DMS 273 treated with DMSO at 0.1 percent for 48 hours (cell line): Measurements from ENCODE around the gene PNPLA8.
"Not testable (repeated sequence)": the region's sequence is repeated elsewhere in the genome, so short reads cannot be mapped to it uniquely, and the experiment has no call there.

Source experiments
- DNase-seq: peaks from one replicate; lab custom pipeline; 2025; lab: John Stamatoyannopoulos, UW

Gene PNPLA8

DNA sequence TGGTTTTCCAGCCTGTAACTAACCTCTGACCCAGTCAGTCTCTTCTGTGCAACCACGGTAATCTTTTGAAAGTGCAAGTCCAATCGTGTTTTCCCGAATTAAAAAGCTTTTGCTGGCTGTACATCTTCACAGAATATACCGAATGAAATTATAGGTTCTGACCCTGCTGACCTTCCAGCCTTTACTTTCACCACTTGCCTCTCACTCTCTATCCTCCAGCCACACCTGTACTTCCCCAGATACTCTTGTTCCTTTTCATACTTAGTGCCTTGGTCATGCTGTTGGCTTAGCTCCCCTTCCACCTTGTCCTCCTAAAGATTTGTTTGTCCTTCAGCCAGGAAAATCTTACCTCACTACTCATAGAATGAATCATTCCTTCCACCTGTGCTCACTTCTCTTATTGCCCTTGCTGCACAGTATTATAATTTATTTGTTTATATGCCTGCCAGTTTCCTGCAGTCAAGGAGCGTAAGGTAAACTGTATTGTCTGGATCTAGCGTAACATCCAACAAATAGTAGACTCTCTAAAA is 2.3 kb upstream of the PNPLA8 start:
- no peak for DNase-seq

DNA sequence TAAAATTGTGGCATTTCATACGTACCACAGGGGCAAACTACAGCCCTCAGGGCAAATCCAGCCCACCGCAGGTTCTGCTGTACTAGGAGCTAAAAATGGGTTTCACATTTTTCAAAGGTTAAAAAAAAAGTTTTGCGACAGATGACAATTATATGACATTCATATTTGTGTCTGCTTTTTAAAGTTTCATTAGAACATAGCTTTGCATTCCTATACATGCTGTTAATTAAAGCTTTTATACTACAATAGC is 758 bp upstream of the PNPLA8 start:
- no peak for DNase-seq

DNA sequence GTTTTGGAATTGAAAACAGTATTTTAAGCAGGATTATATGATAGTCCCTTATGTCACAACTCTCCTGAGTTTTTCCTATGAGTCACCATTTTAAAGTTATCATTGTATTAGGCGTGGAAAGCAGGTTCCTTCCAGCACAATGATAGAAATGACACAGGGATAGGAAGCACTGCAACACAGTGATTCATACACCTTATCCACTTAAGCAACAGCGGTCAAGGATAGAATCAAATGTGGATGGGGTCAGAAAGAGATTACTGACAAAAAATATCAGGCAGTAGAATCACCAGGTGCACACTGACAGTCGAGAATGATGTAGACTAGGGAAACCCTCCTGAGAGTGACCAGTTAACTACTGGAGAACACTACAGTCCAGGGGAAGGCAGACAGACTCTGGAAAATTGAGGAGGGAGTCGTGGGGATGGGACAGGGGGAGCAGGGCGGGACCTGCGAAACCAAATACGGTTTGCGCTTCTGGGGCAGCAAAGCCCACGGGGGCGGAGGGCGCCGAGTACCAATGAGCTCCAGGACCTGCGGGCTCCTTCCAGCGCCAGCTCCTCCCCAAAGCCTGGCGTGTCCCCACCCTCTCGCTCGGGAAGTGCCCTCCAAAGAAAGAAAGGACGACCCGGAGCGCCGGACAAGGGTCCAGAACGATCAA is 479 bp downstream of the PNPLA8 start:
- peak; percentile 95 for DNase-seq

DNA sequence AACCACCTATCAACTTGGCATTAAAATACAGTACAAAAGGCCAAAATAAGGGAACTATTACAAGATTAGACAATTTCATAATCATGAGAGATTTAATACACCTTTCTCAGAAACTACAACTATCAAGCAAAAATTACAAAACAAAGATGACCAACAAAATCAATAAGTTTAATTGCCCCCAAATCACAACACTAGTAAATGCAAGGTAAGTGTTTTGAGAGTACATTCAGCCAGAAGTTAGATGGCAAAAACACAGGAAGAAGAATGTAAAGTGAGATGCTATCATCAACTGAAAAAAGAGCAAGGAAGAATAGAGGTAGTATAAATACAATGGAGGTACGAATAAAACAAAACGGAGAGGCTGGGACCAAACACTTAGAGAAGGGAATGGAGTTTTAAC is 3.2 kb downstream of the PNPLA8 start:
- DNase-seq, result no peak

DNA sequence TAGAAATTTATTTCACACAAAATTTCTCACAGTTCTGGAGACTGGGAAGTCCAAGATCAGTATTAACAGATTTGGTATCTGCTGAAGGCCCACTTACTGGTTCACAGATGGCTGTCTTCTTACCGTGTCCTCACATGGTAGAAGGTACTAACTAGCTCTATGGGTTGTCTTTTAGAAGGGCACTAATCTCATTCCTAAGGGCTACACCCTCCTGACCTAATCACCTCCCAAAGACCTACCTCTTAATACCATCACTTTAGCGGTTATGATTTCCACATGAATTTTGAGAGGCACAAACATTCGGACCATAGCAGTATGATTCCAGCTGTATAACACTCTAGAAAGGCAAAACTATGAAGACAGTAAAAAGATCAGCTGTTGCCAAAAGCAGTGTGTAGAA is 8.0 kb downstream of the PNPLA8 start:
- no peak for DNase-seq

DNA sequence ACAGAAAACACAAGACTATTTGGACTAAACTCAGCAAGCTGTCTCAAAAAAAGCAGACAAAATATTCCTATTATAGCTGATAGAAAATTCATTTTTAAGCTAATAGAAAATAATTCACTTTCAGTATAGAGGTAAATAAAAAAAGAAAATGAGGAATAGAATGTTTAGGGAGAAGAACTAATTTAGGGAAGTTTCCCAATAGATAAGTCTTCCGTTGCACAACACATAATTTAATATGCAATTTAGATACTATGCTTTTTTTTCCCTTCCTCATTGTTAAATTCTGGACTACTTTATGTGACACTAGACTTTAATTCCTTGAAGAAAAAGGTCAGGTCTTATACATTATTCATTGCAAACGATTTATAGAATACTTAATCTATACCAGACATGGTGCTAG is 10.3 kb downstream of the PNPLA8 start:
- no peak for DNase-seq

DNA sequence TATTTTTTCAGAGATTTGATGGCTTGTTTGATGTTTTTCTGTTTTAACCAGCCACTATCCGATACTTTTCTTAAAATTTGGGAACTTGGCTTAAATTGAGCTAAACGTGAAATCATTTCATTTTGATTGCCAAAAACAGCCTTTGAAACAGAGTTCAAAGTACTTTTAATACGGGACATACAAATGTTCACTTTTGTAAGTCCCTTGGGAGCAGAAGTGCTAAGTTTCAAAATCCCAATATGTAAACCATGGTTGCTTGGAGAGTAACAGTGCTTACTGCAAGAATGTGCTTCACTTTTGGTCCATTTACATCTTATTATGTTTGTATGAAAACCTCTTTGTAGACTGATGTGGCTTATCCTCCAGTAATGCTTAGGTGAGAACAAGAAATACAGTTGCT is 10.9 kb downstream of the PNPLA8 start:
- DNase-seq, result no peak

DNA sequence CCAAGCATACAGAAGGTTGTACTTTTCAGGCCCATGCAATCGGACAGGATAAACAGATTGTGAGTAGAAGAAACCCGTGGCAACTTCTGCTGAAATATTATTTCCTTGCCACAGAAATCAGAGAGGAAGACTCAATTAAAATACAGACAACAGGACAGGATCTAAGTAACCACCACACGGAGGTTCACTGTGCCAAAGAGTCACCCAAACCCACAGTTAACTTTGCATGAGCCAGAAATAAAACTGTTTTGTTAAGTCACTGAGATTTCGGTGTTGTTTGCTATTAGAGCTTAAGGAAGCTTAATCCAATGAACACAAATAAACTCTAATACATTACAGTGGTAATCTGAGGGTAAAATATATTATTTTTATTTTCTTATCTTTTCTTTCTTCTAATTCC is 14.0 kb downstream of the PNPLA8 start:
- no peak for DNase-seq

DNA sequence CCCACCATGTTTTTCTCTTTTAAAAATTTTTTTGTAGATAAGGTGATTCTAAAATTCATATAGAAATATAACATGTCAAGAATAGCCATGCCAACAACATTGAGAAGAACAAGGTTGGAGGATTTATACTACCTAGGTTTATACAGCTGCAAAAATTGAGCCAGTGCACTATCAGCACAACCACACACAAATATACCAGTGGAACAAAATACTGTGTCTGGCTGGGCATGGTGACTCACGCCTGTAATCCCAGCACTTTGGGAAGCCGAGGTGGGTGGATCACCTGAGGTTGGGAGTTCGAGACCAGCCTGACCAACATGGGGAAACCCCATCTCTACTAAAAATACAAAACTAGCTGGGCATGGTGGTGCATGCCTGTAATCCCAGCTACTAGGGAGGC is 21.4 kb downstream of the PNPLA8 start:
- DNase-seq, result not testable (repeated sequence)

DNA sequence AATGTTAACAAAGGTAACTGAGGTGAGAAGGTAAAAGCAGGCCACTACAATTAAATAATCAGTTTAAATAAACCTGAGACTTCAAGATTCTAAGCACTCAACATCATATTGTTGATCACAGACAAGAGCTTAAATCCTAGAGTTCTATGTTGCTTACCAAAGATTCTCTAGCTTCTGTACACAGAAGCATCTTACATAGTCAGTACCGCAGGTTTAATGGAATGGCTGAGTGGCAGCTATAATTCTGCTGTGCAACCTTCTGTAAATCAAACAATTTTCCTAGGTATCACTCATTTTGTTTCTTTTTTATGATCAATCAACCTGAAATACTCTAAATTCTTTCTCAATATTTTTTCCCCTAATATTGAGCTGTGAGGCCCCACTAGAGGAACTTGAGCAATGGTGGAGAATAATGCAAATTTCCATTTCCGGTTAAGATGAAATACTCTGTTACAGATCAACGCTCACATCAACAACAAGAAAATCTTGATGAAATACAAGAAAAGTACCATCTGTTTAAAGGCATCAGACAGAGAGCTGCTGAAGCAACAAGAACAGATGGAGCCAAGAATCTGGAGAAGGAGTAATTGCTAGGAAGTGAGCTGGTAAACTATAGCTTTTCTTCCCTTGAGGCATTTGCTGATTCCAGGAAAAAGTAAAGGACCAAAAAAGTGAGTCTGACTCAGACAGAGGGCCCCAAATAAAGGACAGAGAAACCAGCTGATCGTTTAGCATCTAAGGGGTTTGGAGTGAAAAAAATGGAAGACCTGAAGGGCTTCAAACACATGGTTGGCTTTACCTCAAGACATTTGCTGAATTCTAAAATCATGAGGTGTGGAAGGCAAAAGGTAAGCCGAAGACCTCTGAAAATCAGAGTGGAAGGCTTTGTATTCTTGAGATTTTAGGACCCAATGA is 22.6 kb downstream of the PNPLA8 start:
- DNase-seq, result peak; percentile 96

DNA sequence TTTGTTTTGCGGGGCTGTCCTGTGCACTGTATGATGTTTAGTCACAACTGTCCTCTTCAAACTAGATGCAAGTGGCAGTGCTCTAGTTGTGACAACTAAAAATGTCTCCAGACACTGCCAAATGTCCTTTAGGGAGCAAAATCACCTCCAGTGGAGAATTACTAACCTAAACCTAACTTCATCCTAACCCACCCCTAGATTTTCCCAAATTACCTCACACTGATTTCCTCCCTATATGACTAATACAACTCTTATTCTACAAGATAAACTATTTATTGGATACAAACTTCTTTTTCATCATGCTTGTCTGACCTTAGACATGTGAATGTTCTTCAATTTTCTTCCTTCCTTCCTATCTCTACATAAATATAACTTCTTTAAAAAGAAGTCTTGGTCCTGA is 26.4 kb downstream of the PNPLA8 start:
- no peak for DNase-seq

DNA sequence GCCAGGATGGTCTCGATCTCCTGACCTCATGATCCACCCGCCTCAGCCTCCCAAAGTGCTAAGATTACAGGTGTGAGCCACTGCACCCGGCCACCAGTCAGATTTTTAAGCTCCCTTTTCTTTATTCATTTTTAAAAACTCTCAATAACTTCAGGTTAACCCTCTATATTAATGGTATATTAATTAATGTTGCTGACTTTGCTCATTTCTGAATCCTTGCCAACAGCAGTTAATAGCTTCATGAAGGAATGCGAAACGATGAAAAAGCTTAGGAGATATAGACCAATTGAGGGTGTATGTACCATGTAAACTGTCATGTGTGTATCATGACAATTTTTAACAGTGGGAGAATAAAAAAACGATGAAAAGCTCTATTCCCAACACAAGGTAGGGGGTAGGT is 27.5 kb downstream of the PNPLA8 start:
- no peak for DNase-seq

DNA sequence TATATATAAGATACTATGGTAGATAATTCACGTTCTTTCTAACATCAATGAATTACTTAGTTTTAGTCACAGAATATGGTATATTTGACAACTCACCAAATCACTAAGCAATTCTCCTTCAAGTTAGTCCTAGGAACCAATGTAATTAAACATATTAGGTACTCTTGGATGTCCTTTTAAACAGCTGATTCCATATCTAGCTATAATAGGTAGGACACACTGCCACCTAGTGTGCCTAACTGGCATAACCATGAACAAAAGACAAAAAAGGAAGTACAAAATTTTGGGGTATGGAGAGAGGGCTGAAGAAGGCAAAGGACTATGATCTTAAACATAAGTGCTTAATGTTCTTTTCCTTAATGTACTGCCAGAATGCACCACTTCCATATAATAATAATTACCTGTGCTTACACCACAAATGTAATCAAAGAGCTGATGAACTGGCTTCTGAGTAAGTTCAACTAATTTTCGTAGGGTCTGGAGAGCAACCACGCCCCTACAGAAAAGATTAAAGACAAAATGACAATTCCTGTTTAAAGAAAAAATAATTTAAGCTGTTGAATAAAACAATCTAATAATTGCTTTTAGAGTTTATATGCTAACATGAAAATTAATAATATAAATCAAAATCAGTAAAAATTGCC is 28.7 kb downstream of the PNPLA8 start:
- peak; percentile 68 for DNase-seq

DNA sequence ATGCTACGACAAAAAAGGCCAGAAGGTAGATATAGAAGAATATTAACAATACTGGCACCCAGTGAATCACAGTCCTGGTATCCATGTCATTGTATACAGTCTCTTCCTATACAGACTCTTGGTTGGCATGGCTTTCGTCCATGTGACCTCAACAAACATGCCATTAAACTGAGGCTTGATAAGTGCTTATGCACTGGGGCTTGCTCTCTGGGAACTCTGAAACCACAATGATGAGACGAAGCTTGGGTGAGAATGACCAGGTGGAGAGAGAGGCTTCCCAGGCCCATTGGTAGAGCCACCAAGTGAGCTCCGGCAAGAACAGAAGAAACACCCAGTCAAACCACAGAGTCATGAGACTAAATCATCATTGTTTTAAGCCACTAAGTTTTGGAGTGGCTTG is 33.2 kb downstream of the PNPLA8 start:
- DNase-seq, result no peak

DNA sequence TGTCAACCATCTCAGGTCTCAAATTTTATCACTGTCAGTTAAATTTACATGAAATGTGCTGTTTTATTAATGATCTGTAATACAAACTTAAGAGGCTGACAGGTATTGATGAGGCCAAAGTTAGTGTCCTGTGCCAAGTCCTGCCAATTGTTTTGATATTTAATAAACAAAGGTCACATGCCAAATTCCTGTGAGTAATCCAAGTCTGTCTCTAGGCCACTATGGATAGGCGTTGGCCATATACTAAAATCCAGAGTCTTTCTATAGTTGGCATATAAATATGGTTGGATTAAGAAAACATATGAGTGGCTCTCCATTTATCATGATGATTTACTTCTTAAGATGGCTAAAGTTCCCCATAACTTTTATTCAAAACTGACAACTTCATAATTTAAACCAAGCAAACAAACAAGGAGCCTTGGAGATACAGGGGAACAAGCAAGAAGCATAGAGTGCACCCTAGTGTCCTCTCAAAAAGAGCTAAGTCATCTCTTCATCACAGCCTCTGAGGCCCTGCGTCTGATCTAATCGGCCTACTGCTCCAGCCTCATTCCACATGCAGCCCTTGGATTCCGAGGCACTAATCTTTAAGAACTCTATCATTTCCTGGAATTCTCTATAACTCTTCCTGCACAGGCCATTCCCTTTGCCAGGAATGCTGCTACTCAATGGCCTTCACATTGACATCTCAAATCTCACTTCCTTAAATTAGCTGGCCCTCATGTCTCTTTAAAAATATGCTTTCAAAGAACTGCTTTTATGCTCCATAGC is 37.0 kb downstream of the PNPLA8 start:
- no peak for DNase-seq

DNA sequence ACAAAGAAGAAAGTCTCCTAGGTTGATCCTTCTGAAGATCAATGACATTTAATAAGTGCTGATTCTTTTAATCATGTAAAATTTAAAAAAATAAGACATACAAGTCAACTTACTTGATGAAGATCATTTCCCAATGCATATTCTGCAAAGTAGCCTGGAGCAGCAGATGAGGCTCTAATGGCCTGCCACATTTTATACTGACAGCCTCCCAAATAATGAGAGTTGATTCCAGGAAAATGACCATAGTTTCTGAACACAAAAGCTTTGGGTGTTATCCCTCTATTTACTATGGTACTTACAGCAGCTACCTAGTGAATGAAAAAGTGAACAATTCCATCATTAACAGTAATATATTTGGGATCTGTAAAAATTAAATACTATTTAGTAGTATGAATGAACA is 38.3 kb downstream of the PNPLA8 start:
- no peak for DNase-seq

DNA sequence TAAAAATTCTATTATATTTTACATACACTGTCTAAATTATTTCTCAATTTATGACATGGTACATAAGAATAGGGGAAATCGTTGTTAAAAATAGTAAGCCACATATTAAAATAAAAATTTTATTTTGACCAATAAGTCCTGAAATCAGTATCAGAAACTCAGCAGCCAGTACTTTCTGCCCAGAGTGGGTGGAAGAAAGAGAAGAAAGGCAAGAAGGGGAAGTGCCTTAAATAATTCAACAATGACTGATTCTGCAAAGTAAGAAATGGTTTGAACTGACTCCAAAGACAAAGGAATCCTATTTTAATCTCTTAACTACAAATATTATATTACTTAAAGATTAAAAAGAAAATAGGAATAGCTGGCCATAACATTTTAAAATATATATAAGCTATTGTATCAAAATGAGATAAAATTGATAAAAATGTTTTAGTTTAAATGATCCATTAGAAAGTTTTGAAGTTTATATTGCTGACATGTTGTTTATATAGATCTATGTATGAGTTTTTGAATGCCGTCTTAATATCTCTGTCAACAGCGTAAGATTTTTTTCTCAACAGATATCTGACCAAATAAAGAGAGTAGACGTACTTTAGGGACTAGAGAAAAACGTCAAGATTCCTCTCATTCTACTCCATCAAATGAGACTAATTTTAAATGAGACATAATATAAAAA is 39.5 kb downstream of the PNPLA8 start:
- no peak for DNase-seq

DNA sequence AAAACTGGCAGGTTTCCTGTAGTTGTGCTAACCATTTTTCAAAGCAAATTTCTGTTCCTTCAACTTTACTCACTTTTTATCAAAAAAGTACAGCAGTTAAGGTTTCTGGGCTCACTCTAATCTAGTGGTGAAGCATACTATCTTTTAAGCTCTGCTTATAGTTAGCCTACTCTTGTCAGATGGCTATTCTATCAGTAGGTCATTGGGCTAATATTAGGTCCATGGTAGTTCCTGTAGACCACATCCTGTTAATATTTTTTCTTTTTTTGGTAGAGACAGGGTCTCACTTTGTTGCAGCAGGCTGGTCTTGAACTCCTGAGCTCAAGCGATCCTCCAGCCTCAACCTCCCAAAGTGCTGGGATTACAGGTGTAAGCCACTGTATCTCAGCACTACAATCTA is 41.8 kb downstream of the PNPLA8 start:
- no peak for DNase-seq

DNA sequence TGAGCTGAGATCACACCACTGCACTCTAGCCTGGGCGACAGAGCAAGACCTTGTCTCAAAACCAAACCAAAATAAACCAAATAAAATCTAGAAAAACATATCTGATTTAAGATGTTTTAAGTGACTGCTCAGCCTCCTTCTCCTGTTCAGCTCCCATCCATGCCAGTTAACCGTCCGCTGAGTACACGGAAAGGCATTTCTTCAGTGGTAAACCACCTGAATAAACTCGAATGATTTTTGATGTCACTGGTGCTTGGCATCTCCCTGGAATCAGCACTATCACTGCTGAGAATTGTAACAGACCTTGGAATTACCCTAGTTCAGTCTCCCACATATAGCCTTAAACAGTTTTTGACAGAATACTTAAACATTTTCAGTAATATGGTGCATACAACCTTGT is 45.6 kb downstream of the PNPLA8 start:
- DNase-seq, result no peak

DNA sequence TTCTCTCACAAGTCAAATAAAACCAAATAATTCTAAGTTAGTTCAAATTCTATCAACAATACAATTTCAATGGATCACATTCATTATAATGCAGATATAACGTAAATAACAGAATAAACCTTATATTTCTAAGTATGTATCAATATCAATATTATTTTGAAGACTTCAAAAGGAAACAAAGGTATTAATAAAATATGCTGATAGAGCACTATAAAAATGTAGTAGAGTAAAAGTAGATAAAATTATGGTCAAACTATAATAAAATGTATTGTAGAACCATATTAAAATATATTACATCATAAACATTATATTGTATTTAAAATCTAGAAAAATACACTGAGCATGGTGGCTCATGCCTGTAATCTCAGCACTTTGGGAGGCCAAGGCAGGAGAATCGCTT is 46.2 kb downstream of the PNPLA8 start:
- no peak for DNase-seq

DNA sequence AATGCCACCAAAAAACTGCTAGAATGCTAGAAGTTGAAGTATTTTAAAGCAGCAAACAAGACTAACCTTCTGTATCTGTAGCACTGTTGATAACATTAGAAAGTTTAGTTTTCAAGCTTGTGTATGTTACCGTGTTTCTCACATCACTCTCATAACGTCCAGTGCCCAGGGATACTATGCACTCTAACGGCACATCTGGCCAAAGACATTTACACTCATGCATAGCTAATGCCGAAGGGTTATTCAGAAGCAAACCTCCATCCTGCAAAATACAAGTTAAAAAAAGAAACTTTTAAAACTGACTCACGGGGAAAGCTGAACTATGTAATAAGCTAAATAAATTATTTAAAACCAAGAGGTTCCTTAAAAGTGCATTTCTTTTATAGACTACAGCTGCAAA is 46.8 kb downstream of the PNPLA8 start:
- no peak for DNase-seq

DNA sequence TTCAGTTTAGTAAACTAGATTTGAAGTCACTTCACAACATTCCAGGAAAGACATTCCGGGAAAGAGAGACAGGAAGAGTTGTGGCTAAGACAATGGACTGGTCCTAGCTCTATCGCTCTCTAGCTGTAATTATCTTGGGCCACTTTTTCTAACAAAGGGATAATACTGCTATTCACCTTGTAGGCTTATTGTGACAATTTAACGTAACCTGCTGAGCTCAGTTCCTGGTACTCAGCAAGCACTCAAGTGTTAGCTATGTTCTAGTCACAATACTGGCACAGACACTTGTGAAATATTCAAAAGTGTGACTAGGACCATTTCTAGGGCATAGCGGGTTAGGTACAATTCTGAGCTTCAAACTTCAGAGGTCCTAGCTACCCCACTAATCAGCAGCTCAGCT is 57.7 kb downstream of the PNPLA8 start:
- DNase-seq, result no peak
